HCT116 (cell line): ENCODE measurements around the gene ADPRHL1. TPM values are rescaled to one million over a fixed set of nuclear protein-coding genes. Genes with fewer than 3 reads are reported as not detected.
A peak's percentile ranks its signal among the peaks of the same experiment; 100 is the strongest.

Experiments
- ATAC-seq: fragments of 200-7000 bp; cut with Tn5 transposase; 2 replicates; pipeline ENCODE4 v1.9.1; 2020; ENCODE audit warnings: mild to moderate bottlenecking, moderate library complexity
- BruUV-seq: library from RNA; stranded (reverse); fragments of 400-500 nt; replicated peaks from 2 replicates; lab custom pipeline; 2021; lab: Mats Ljungman, UMichigan
- CTCF ChIA-PET: fragments of 300-600 bp; sonication (Branson Sonifier 250); formaldehyde crosslinking; loops from one replicate; lab custom pipeline; 2021; ENCODE audit warnings: antibody characterized with exemption; lab: Charles Lee
- POLR2A ChIA-PET: fragments of 300-600, 350-600 bp; sonication (Branson Sonifier 250); formaldehyde crosslinking; loops from one replicate; lab custom pipeline; 2021; ENCODE audit warnings: antibody characterized with exemption; lab: Charles Lee
- RAD21 ChIA-PET, 2 experiments: fragments of 300-600 bp; sonication (Branson Sonifier 250); formaldehyde crosslinking; loops; one replicate each; lab custom pipeline; 2023; ENCODE audit warnings: low total read pairs in 2 of 2; ENCODE audit not compliant: uncharacterized antibody in 2 of 2, unreplicated experiment in 2 of 2, low non-redundant PET in 1 of 2; lab: Charles Lee
- DNase-seq: peaks from one replicate; pipeline ENCODE4 v3.0.0-alpha.2; 2010; ENCODE audit warnings: low read depth, low spot score
- H2AFZ ChIP-seq: fragments of 200-600 bp; shearing (Covaris generic), sonication (generic); 2 replicates; pipeline ENCODE4 v1.6.1; 2017; ENCODE audit warnings: low read depth, mixed run types, mixed read lengths, antibody characterized with exemption, low read length; ENCODE audit not compliant: poor library complexity, severe bottlenecking
- H3K27ac ChIP-seq: 2 replicates; pipeline ENCODE4 v1.5.1; 2012; ENCODE audit warnings: low read depth, low read length
- H3K27me3 ChIP-seq: fragments of 200-600 bp; sonication (generic); 2 replicates; pipeline ENCODE4 v1.6.1; 2016; ENCODE audit warnings: mixed run types, low read length, mixed read lengths; ENCODE audit not compliant: insufficient read depth
- H3K36me3 ChIP-seq, 2 experiments: fragments of 200-500 bp in 1 of 2; fragments of 200-600 bp in 1 of 2; sonication (Bioruptor generic) in 1 of 2; sonication (generic) in 1 of 2; 2 replicates each; pipeline versions ENCODE4 v1.5.1 to v1.6.1; 2014 to 2016; ENCODE audit warnings: low read length in 2 of 2, inconsistent platforms in 1 of 2, mixed read lengths in 1 of 2, mixed run types in 1 of 2; ENCODE audit not compliant: insufficient read depth in 2 of 2, control insufficient read depth in 1 of 2
- H3K4me1 ChIP-seq, 2 experiments: fragments of 200-600 bp in 1 of 2; sonication (generic) in 1 of 2; 2 replicates each; pipeline versions ENCODE4 v1.5.1 to v1.6.1; 2012 to 2017; ENCODE audit warnings: low read length in 2 of 2, inconsistent platforms in 1 of 2, mild to moderate bottlenecking in 1 of 2, mixed read lengths in 1 of 2, mixed run types in 1 of 2, moderate library complexity in 1 of 2; ENCODE audit not compliant: insufficient read depth in 2 of 2, control insufficient read depth in 1 of 2
- H3K4me2 ChIP-seq: fragments of 200-600 bp; sonication (generic); 2 replicates; pipeline ENCODE4 v1.6.1; 2017; ENCODE audit warnings: mixed run types, low read length, mixed read lengths
- H3K4me3 ChIP-seq, 2 experiments: fragments of 200-600 bp in 1 of 2; sonication (generic) in 1 of 2; replicated peaks in 1 of 2; 2 replicates each; pipeline ENCODE4 v1.5.1; 2011 to 2016; ENCODE audit warnings: low read length in 2 of 2, control low read depth in 1 of 2, low read depth in 1 of 2, mild to moderate bottlenecking in 1 of 2, mixed read lengths in 1 of 2, mixed run types in 1 of 2
- H3K79me2 ChIP-seq: fragments of 200-600 bp; sonication (generic); 2 replicates; pipeline ENCODE4 v1.6.1; 2017; ENCODE audit warnings: mild to moderate bottlenecking, mixed run types, low read length, moderate library complexity, mixed read lengths; ENCODE audit not compliant: insufficient read depth
- H3K9ac ChIP-seq: fragments of 200-600 bp; sonication (generic); 2 replicates; pipeline ENCODE4 v1.6.1; 2016; ENCODE audit warnings: low read length, mixed read lengths
- H3K9me2 ChIP-seq: fragments of 200-600 bp; sonication (generic), shearing (Covaris generic); 2 replicates; pipeline ENCODE4 v1.6.1; 2017; ENCODE audit warnings: mixed run types, mild to moderate bottlenecking, moderate library complexity; ENCODE audit not compliant: insufficient read depth
- H3K9me3 ChIP-seq, 2 experiments: fragments of 200-500 bp in 1 of 2; fragments of 200-600 bp in 1 of 2; sonication (Bioruptor generic) in 1 of 2; sonication (generic) in 1 of 2; 2 replicates each; pipeline ENCODE4 v1.6.1; 2014 to 2017; ENCODE audit warnings: low read length in 2 of 2, mixed read lengths in 2 of 2, inconsistent platforms in 1 of 2, low read depth in 1 of 2, mild to moderate bottlenecking in 1 of 2, mixed run types in 1 of 2, moderate library complexity in 1 of 2; ENCODE audit not compliant: control insufficient read depth in 1 of 2, insufficient read depth in 1 of 2
- H4K20me1 ChIP-seq: fragments of 200-600 bp; sonication (generic), shearing (Covaris generic); 2 replicates; pipeline ENCODE4 v1.6.1; 2017; ENCODE audit warnings: mixed run types, mild to moderate bottlenecking, moderate library complexity; ENCODE audit not compliant: insufficient read depth
- EZH2 ChIP-seq: fragments of 200-600 bp; sonication (generic); IDR thresholded peaks from 2 replicates; pipeline ENCODE4 v1.6.1; 2017; ENCODE audit warnings: antibody characterized with exemption, mixed run types
- RAD21 ChIP-seq: IDR thresholded peaks from 2 replicates; pipeline ENCODE4 v1.6.1; 2012; ENCODE audit warnings: low read depth, mild to moderate bottlenecking
- intact Hi-C: fragments of 100-400 bp; cut with micrococcal nuclease; formaldehyde crosslinking; loops from 2 replicates; pipeline ENCODE4 v1.10.0; 2022
- total RNA-seq: library from RNA; stranded (reverse); gene quantifications from one replicate; pipeline ENCODE4 v1.2.1, GENCODE V29; 2021; ENCODE audit not compliant: unreplicated experiment

ADPRHL1 gene
- total RNA-seq, 1 experiment from 2014 or later, result 12.6 TPM

GRCh38 chr13:113350065-113350937 is 103.0 kb downstream of the ADPRHL1 start:
- H3K4me2 ChIP-seq, result no peak overlapping the region
- H4K20me1 ChIP-seq, result no peaks in the 10 kb centered on the region
- no peak overlapping the region for H3K9ac ChIP-seq
- ChIA-PET POLR2A (no interaction called here), RAD21 (no interaction called here), CTCF (no interaction called here)
- DNase-seq (no peak), ATAC-seq (peak; percentile 69)
- H3K4me1 ChIP-seq, result no peaks in the 10 kb centered on the region
- no peak overlapping the region; the same call in 1 of the 2 replicates for H3K27ac ChIP-seq
- no peak overlapping the region for H3K4me3 ChIP-seq
- TF ChIP-seq EZH2, result no peak
- no peak for TF ChIP-seq RAD21
- H3K9me2 ChIP-seq, result no peaks in the 10 kb centered on the region
- no TSS peak for BruUV-seq
- peaks cover 7 to 14% of the 10 kb centered on the region in 2 experiments; a peak in 3 of 4 replicates for H3K36me3 ChIP-seq
- no peaks in the 10 kb centered on the region for H3K79me2 ChIP-seq
- H3K9me3 ChIP-seq, result no peaks in the 10 kb centered on the region; a peak in 1 of 4 replicates
- no peak overlapping the region for H2AFZ ChIP-seq
- no peaks in the 10 kb centered on the region for H3K27me3 ChIP-seq
- intact Hi-C loops, result no loop called here

Other genes with a start within 250 kb of the ADPRHL1 start
- gene PCID2, start 244.8 kb downstream of the ADPRHL1 start, total RNA-seq, result 73.3 TPM
- gene CUL4A, start 243.9 kb downstream of the ADPRHL1 start, total RNA-seq, result 76.5 TPM
- gene LAMP1, start 156.2 kb downstream of the ADPRHL1 start, total RNA-seq, result 158 TPM
- 30.3 TPM for gene GRTP1, start 89.4 kb downstream of the ADPRHL1 start, total RNA-seq
- gene DCUN1D2, start 37.2 kb upstream of the ADPRHL1 start, total RNA-seq, result 25.4 TPM
- 169 TPM for gene TFDP1, start 131.3 kb upstream of the ADPRHL1 start, total RNA-seq
- not detected for gene ATP4B, start 204.7 kb upstream of the ADPRHL1 start, total RNA-seq
- gene GRK1, start 213.7 kb upstream of the ADPRHL1 start, total RNA-seq, result not detected